LNCaP clone FGC (cell line): Measurements from ENCODE around the gene YKT6.

Experiments used
- DNase-seq: peaks from one replicate; pipeline ENCODE4 v3.0.0-alpha.2; 2011; ENCODE audit warnings: low read depth
- H3K4me3 ChIP-seq: 2 replicates; pipeline ENCODE4 v1.5.1; 2011; ENCODE audit warnings: mild to moderate bottlenecking, low read depth, low read length, control low read depth
- TF ChIP-seq, protein P1 (sequence below): IDR thresholded peaks from 2 replicates; pipeline ENCODE4 v1.5.1; 2012; ENCODE audit warnings: mild to moderate bottlenecking; ENCODE audit not compliant: control insufficient read depth, insufficient read depth; ENCODE audit errors: extremely low read depth

The YKT6 gene

DNA sequence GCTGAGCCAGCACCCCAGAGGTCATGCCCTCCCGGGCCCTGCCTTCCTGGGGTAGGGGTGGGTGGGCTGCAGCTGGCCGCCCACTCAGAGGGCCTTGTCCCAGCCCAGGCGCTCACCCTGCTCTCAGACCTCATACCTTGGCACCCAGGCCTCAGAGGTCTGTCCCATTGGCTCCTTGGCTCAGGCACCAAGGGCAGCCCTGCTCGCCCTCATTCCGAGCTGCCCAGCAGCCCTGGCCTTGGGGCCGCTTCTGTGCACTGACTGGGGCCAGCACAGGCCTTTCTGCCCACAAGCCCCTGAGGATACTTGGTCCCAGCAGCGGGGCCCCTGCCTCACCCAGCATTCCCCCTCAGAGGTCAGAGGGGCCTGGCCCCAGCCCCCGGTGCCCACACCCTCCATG, 34.3 kb downstream of the YKT6 start:
- TF ChIP-seq, protein P1, sequence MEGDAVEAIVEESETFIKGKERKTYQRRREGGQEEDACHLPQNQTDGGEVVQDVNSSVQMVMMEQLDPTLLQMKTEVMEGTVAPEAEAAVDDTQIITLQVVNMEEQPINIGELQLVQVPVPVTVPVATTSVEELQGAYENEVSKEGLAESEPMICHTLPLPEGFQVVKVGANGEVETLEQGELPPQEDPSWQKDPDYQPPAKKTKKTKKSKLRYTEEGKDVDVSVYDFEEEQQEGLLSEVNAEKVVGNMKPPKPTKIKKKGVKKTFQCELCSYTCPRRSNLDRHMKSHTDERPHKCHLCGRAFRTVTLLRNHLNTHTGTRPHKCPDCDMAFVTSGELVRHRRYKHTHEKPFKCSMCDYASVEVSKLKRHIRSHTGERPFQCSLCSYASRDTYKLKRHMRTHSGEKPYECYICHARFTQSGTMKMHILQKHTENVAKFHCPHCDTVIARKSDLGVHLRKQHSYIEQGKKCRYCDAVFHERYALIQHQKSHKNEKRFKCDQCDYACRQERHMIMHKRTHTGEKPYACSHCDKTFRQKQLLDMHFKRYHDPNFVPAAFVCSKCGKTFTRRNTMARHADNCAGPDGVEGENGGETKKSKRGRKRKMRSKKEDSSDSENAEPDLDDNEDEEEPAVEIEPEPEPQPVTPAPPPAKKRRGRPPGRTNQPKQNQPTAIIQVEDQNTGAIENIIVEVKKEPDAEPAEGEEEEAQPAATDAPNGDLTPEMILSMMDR = no peak
- no peak overlapping the region for H3K4me3 ChIP-seq
- DNase-seq = no peak

DNA sequence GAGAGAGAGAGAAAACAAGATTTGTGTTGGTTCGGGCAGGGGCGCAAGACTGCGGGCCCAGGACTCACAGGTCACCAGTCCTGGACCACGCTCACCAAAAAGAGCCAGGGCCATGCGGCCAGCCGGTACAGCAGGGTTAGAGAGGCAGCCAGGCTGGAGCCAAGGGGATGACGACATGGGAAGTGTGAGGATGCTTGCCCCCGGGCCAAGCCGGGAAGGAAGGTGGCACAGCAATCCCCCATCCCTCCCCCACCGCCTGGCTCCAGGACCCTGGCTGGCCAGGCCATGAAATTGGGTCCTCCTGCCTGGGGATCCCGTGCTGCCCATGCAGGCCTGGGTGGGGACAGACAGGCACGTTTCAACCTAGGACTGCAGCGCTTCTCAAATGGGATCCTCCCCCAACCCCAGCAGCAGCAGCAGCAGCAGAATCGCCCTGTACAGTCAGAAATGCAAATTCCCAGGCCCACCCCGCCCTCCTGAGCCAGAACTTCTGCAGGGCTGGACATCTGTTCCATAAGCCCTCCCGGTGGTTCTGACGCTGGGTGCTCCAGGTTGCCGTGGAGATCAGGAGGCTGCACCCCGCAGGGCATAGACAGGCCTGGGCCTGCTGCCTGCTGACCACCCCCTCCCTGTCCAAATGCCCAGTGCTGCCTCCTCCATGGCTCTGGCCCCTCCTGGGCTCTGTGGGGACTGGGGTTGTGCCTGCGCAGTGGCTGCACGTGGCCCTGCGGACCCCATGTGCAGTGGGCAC, 35.0 kb downstream of the YKT6 start:
- H3K4me3 ChIP-seq = no peak overlapping the region
- TF ChIP-seq, protein P1 = no peak
- no peak for DNase-seq

DNA sequence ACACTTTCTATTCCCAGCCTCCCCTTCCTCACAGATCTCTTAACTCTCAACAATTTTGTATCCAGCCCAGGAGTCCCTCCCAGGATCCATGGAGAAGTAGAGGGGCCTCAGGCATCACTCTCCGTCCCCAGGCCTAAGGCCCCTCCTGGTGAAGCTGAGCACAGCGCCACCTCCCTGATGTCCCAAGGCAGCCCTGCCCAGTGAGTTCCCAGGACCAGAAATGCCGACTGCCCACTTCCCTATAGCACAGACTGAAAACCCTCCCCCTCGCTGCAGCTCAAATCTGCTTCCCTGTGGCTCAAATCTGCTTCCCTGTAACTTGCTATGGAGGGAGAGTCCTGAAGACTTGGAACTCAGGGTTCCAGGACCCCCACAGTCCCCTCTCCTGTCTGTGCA, 35.6 kb downstream of the YKT6 start:
- H3K4me3 ChIP-seq = no peak overlapping the region
- DNase-seq = no peak
- TF ChIP-seq, protein P1 = no peak

DNA sequence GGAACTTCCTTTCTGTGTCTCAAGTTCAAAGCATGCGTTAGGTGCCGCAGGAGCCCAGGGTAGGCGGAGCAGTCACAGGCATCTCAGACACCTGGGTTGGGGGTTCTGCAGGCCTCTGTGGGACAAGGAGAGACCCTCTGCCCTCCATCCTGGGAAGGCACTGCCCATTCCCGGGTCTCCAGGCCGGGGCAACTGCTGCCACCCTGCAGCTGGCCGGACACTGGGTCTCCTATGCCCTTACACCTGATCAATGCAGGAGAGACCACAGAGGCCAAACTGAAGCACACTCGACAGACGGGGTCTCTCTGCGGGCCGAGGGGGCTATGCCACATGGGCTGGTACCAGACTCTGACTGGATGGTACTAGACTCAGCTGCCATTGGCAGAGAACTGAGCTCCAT, 36.9 kb downstream of the YKT6 start:
- TF ChIP-seq, protein P1 = no peak
- no peak for DNase-seq
- H3K4me3 ChIP-seq = no peak overlapping the region

DNA sequence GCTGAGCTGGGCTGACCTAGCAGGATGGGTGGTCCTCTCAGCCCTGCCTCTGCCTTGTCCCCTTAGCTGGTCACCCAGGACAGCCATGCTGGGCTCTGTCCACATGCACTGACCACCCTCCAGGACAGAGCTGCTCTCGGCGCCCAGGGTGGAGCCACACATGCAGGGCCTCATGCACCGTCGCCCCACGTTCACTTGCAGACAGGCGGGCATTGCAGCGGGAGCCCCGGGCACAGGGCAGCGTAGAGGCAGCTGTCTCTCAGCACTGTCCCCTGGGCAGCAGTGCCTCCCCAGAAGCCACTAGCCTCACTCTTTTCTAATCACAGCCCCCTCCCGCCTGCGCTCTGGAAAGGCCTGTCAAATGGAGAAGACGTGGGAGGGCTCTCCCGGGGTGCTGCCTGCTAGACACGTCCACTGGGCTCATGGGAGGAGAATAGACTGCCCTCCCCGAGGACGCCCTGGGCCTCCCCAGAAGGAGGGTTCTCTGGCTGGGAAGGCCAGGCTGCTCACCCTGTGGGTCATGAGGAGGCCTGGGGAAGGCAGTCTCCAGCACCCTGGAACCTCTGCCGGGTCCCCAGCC, 37.4 kb downstream of the YKT6 start:
- TF ChIP-seq, protein P1 = no peak
- no peak for DNase-seq
- H3K4me3 ChIP-seq = no peak overlapping the region

DNA sequence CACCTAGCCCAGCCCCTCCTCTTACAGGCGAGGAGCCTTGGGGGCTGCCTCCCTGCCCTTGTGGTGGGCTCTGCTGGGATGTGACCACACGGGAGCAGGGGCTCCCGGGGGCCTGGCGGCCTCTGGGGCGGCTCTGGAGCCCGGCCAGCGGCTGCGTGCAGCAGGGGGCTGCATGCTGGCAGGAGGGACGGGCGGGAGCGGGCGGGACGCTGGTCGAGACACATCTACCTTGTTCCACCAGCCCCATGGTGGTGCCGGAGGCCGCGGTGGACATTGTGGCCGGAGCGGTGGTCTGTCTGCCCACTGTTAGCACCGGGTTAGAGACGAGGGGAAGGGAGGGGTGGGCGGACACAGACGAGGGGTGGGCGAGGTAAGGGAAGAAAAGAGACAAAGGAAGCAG, 38.6 kb downstream of the YKT6 start:
- H3K4me3 ChIP-seq = no peak overlapping the region
- TF ChIP-seq, protein P1 = no peak
- DNase-seq = no peak

DNA sequence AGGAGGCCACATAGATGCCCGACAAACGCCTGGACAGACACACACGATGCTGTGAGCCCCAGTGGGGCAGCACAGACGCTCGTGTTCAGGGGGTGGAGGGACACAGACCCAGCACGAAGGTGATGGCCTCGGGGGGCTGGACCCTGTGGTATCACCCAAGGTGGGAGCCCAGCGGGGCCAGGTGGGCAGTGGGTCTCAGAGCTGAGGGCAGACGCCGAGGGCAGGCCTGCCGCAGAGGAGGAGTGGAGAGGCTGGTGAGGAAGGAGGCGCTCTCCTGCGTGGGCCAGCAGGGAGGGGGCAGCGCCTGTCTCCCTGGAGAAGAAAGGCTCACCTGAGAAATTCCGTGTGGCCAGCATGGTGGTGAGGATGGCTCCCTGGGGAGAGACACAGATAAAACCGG, 39.6 kb downstream of the YKT6 start:
- no peak for DNase-seq
- H3K4me3 ChIP-seq = no peak overlapping the region
- TF ChIP-seq, protein P1 = no peak
